Endometrium (tissue), 2 donors: ENCODE measurements around the gene KRT7.
"Not testable (repeated sequence)": the region's sequence is repeated elsewhere in the genome, so short reads cannot be mapped to it uniquely, and the experiment has no call there.

Experiments
- FAIRE-seq: peaks from 2 replicates; lab custom pipeline; 2012; peaks lifted over from hg19 to GRCh38; lab: Jason Lieb, UNC
- donor health status: control.
- donor health status: control.

KRT7 gene

GRCh38 chr12:52278575-52279421, 45.8 kb downstream of the KRT7 start:
- no peak for FAIRE-seq

DNA sequence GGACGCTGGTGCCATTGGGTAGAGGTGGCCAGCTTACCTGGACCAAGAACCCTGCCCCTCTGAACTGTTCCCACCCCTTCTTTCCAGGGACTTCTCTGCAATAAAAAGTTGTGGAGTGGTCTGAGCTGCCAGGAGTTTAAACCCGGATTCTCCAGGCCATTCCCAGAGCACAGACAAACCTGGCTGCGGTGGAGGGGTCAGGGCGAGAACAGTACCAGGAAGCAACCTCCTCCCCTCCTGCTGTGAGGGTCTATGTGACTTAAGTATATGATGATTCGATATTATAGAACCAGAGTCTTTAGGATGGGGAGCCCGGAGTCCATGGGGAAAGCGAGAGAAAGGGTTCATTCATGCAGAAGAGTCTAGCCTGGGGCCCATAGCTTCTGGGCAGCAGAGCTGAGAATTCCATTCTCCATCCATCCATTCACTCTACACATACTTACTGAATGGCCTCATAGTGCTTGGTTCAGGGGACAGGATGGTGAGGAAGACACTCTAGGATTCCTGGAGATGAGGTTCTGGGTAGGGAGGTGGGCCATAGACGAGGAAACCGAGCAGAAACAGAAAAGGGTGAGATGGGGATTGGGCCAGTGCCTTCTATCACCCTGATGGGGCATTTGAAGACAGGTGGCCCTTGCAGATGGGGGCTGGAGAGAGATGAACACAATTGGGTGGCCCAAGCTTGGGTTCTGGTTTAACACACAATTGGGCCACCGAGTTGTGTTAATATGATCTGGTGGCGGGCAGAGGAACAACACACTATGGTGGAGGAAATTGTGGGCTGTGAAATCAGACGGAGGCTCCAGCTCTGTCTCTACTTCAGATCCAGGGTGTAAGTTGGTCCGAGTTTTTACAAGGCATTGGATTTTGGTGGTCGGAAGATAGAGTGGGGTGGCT, 46.6 kb downstream of the KRT7 start:
- FAIRE-seq = no peak

DNA sequence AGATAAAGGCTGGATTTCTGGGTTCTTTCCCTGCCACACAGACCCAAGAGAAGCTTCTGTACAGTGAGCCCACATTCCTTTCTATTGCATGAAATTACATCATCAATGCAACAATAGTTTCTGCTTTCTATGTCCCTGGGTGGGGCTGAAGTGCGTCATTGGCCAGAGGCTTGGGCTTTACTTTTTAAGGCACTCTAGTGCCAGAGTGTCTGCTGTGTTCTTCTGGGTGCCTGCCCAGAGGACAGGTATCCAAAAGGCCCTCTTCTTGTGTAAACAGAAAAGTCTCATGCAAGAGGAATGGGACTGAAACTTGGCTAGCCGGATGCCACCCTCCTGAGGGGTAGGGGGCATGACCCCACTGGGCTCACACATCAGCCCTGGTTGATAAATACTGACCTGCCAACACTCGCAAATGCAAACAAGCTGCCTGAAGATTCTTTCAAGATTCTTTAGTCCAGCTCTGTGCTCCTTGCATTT, 47.3 kb downstream of the KRT7 start:
- no peak for FAIRE-seq

- no peak for FAIRE-seq
Measured at GRCh38 chr12:52280796-52281560, 47.9 kb downstream of the KRT7 start.

DNA sequence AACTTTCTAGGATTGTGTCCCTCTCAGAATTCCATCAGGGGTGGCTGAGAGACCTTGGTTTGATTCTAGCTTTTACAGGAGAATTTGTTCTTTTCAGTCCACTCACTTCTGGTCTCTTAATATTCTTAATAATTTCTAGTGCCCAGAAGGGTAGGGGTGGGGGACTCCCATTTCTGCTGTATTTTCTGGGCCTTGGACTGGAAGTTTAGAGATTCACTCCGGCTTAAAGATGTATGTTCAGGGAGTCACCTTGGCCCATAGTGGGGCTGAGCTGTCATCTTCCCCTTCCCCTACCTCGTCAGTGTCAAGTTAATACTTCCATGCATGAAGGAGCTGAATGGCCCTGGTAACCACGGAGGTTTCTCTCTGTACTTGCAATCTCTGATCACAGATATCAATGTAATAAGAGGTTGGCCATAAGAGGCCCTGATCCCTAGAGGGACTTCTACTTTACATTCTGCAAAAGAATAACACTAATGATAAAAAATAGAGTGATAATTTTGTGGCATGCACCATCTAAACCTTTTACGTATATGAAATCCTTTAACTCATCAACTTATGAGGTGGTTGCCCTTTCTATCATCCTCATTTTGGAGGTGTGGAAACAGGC, 51.6 kb downstream of the KRT7 start:
- FAIRE-seq = no peak

GRCh38 chr12:52285172-52285745, 52.2 kb downstream of the KRT7 start:
- no peak for FAIRE-seq

DNA sequence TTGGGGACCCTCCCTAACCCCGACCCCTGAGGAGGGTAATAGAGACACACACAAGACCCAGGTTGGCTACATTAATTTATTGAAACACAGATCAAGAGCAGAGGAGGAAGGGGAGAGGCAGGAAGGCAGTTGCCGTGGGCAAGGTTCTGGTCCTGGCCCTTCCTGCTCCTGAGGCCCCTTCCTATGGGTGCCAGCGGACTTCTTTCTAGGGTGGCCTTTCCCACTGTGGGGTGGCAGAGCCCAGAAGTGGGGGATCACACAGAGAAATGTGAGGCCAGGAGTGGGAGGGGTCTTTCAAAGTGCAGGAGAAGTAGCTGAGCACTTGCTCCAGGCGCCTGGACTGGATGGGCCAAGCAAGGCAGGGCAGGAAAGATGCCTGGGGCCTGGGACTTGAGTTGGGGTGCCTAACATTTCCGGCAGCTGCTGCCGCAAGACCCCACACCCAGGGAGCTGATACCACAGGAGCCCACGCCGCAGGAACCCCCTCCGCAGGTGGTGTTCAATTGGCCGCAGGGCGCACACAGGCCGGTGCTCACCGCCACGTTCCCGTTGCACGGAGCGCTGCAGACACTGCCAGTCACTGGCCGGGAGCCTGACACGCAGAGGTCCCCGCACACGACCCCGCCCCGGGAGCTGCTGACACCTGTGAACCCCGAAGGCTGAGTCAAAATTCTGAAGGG, 52.9 kb downstream of the KRT7 start:
- FAIRE-seq = no peak

DNA sequence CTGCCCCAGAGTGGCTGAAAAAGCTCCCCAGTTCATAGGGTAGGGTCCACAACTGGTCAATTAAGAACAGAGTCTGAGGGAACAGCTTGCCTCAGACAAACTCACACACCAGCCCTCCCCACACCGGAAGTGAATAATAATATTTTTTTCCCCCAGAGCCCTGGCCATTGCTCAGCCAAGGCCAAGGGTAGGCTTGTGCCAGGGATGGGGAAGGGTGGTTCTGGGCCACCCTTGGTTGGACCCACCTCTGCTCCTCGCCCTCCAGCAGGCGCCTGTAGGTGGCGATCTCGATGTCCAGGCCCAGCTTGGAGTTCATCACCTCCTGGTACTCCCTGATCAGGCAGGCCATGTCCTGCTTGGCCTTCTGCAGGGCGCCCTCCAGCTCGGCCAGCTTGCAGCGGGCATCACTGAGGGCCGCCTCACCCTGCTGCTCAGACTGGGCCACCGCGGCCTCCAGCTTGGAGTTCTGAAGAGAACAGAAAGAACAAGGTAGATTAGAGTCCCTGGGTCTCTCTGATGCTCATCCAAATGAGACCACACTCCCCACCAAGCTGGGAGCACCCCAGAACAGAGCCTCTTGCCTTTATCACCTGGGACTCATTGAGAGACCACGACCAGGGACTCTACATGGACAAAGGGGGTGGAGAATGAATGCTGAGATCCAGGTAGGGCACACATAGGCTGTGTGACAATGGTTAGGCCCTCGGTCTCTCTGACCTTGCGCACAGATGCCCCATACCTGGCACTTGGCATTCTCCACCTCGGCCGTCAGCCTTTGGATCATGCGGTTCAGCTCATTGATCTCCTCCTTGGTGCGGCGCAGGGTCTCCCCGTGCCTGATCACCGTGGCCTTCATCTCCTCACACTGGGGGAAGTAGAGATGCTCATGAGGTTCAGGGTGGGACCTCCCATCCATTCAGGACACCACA, 54.1 kb downstream of the KRT7 start:
- FAIRE-seq = not testable (repeated sequence)

GRCh38 chr12:52287816-52288805, 55.1 kb downstream of the KRT7 start:
- FAIRE-seq = not testable (repeated sequence)

GRCh38 chr12:52290483-52291134, 57.6 kb downstream of the KRT7 start:
- not testable (repeated sequence) for FAIRE-seq

GRCh38 chr12:52291267-52291935, 58.4 kb downstream of the KRT7 start, which contains the start of gene KRT81:
Gene KRT81 (minus strand): TSS chr12:52291534. CDS start chr12:52291465, 69 bp downstream.
- FAIRE-seq = no peak

DNA sequence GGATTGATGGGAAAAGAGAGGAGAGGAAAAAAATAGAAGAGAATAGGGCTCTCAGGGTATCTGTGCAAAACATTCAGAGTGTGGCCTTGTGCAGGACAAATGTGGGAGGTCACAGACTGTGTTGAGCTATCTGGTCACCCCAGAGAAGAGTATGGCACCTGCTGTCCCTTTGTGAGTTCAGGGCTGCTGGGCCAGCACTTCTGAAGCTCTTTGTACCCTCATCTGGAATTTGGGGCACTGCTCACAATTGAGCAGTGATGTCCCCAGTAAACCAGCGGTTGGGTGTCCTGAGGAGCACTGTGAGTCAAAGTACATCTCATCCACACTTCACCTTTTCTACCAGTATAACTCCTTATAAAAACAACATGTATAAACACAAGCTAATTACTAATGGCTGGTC, 60.9 kb downstream of the KRT7 start:
- FAIRE-seq = no peak

DNA sequence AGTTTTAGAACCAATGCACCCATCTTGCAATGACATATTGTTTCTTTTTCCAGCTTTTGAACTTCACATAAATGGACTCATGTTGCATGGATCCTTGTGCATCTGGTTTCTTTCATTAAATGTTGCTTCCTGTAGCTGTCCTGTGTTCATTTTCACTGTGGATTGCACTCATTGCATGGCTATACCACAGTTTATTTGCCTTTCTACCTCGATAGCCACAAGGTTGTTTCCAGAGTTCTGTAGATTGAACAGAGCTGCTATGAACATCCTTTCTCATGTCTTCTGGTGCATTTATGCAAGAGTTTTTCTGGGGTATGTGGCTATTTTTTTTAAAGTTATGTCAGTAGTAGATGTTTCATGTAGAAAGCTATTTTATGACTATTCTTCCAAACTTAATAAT, 61.8 kb downstream of the KRT7 start:
- FAIRE-seq = no peak

- FAIRE-seq = no peak
Measured at GRCh38 chr12:52295663-52296062, 62.6 kb downstream of the KRT7 start.

DNA sequence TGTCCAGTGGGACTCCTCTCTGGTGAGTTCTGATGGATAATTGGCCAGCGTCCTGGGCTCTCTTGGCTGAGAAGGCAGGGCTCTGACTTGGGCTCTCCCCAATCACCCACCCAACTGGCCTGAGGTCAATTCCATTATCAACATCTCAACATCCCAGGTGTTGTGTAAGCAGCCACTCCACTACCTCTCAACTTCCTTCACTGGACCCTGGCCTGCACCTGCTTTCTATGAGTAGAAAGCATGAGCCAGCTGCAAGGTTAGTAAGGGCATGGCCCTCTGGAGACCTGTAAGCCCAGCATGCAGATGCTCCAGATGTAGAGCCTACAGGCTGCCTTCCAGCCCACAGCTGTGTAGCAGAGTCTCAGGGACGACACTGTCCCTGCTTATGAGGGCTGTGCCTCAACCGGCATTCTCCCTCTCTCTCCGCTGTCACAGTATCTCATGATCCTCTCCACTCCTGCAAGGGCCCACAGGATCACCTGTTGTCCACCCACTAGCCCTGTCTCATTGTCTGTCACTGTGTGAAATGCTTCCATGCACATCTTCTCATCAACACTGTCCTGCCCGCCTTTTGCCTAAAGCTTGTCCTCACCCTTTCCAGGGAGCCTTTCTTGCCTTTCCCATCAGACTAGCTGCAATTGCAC, 63.7 kb downstream of the KRT7 start:
- no peak for FAIRE-seq
